ENCODE data around the gene LARGE1.

GRCh38 chr22:33757802-33758483, 162.3 kb downstream of the LARGE1 start:
- TF ChIP-seq, protein P1, sequence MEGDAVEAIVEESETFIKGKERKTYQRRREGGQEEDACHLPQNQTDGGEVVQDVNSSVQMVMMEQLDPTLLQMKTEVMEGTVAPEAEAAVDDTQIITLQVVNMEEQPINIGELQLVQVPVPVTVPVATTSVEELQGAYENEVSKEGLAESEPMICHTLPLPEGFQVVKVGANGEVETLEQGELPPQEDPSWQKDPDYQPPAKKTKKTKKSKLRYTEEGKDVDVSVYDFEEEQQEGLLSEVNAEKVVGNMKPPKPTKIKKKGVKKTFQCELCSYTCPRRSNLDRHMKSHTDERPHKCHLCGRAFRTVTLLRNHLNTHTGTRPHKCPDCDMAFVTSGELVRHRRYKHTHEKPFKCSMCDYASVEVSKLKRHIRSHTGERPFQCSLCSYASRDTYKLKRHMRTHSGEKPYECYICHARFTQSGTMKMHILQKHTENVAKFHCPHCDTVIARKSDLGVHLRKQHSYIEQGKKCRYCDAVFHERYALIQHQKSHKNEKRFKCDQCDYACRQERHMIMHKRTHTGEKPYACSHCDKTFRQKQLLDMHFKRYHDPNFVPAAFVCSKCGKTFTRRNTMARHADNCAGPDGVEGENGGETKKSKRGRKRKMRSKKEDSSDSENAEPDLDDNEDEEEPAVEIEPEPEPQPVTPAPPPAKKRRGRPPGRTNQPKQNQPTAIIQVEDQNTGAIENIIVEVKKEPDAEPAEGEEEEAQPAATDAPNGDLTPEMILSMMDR (conservative IDR thresholded peaks at IDR 0.05; ENCODE audit: low read length): no peak
- TF ChIP-seq EZH2phosphoT487 (IDR thresholded peaks at IDR 0.05; ENCODE audit: borderline replicate concordance): no peak
